B cell (primary cell): ENCODE results near the gene MUC5AC. TPM values are rescaled to one million over a fixed set of nuclear protein-coding genes. Genes with fewer than 3 reads are reported as not detected.

Experiments
- ATAC-seq: fragments of 200-7000 bp; cut with Tn5 transposase; one replicate; pipeline ENCODE4 v1.10.0; 2021; ENCODE audit warnings: low read depth, mild to moderate bottlenecking, moderate number of reproducible peaks, moderate library complexity
- CTCF ChIA-PET: fragments of 350-600 bp; sonication (Branson Sonifier 250); formaldehyde crosslinking; loops from one replicate; lab custom pipeline; 2021; ENCODE audit warnings: antibody characterized with exemption, inconsistent platforms; lab: Charles Lee
- POLR2A ChIA-PET: fragments of 350-600 bp; sonication (Branson Sonifier 250); formaldehyde crosslinking; loops from one replicate; lab custom pipeline; 2021; ENCODE audit warnings: antibody characterized with exemption; lab: Charles Lee
- DNase-seq: peaks from one replicate; pipeline ENCODE4 v3.0.0; 2013
- H2AFZ ChIP-seq: 2 replicates; pipeline ENCODE4 v1.6.1; 2012; ENCODE audit warnings: mild to moderate bottlenecking, low read depth, low read length; ENCODE audit not compliant: insufficient read depth, poor library complexity, severe bottlenecking
- H3K27ac ChIP-seq, 2 donors: 1 replicate in 1 of 2; 2 replicates in 1 of 2; pipeline ENCODE4 v1.5.1; 2012 to 2013; ENCODE audit warnings: low read length in 2 of 2, mild to moderate bottlenecking in 2 of 2, moderate library complexity in 1 of 2
- H3K27me3 ChIP-seq, 4 experiments: fragments of 200-600 bp in 1 of 4; sonication (generic) in 1 of 4; replicated peaks in 1 of 4; 1 replicate in 2 of 4; 2 replicates in 2 of 4; pipeline versions ENCODE4 v1.6.1 to v1.7.0; 2013 to 2016; ENCODE audit warnings: low read length in 3 of 4, mild to moderate bottlenecking in 2 of 4, mixed read lengths in 1 of 4, moderate library complexity in 1 of 4; ENCODE audit not compliant: insufficient read depth in 4 of 4, control insufficient read depth in 3 of 4; ENCODE audit errors: control extremely low read depth in 1 of 4
- H3K36me3 ChIP-seq, 2 experiments: replicated peaks in 1 of 2; 1 replicate in 1 of 2; 2 replicates in 1 of 2; pipeline versions ENCODE4 v1.6.1 to v1.7.1; 2013; ENCODE audit warnings: low read length in 1 of 2; ENCODE audit not compliant: insufficient read depth in 2 of 2, control insufficient read depth in 1 of 2; ENCODE audit errors: control extremely low read depth in 1 of 2, extremely low read depth in 1 of 2
- H3K4me1 ChIP-seq, 2 donors: fragments of 200-600 bp in 1 of 2; sonication (generic) in 1 of 2; 1 replicate in 1 of 2; 2 replicates in 1 of 2; pipeline versions ENCODE4 v1.5.1 to v1.6.1; 2013 to 2017; ENCODE audit warnings: low read length in 2 of 2; ENCODE audit not compliant: control insufficient read depth in 2 of 2, insufficient read depth in 2 of 2
- H3K4me2 ChIP-seq: replicated peaks from 2 replicates; pipeline ENCODE3; 2012; ENCODE audit warnings: mild to moderate bottlenecking, low read depth, low read length; ENCODE audit not compliant: poor library complexity, severe bottlenecking
- H3K4me3 ChIP-seq, 5 experiments: fragments of 200-600 bp in 1 of 5; sonication (generic) in 1 of 5; 1 replicate in 3 of 5; 2 replicates in 2 of 5; pipeline versions ENCODE4 v1.5.1 to v1.7.0; 2011 to 2016; ENCODE audit warnings: low read length in 4 of 5, mild to moderate bottlenecking in 4 of 5, low read depth in 2 of 5, control low read depth in 1 of 5, moderate library complexity in 1 of 5; ENCODE audit not compliant: insufficient read depth in 1 of 5; ENCODE audit errors: control extremely low read depth in 1 of 5, extremely low read depth in 1 of 5
- H3K79me2 ChIP-seq: fragments of 200-600 bp; sonication (generic); one replicate; pipeline ENCODE4 v1.6.0; 2016; ENCODE audit warnings: low read length; ENCODE audit not compliant: control insufficient read depth, insufficient read depth
- H3K9ac ChIP-seq: fragments of 200-600 bp; sonication (generic); 2 replicates; pipeline ENCODE4 v1.6.1; 2017; ENCODE audit warnings: mild to moderate bottlenecking, low read length, moderate library complexity
- H3K9me3 ChIP-seq, 3 donors: one replicate each; pipeline versions ENCODE4 v1.6.1 to v1.7.1; 2013; ENCODE audit warnings: low read length in 2 of 3; ENCODE audit not compliant: control insufficient read depth in 2 of 3, insufficient read depth in 1 of 3; ENCODE audit errors: control extremely low read depth in 1 of 3
- H4K20me1 ChIP-seq: 2 replicates; pipeline ENCODE4 v1.6.0; 2012; ENCODE audit warnings: mild to moderate bottlenecking, low read length; ENCODE audit not compliant: insufficient read depth, control insufficient read depth, poor library complexity, severe bottlenecking
- H3K27ac Mint-ChIP-seq: one replicate; pipeline ENCODE4 v1.8.0; 2021; ENCODE audit warnings: mixed read lengths
- H3K27me3 Mint-ChIP-seq: one replicate; pipeline ENCODE4 v1.8.0; 2021; ENCODE audit warnings: mixed read lengths
- H3K4me1 Mint-ChIP-seq: one replicate; pipeline ENCODE4 v1.8.0; 2021; ENCODE audit warnings: mixed read lengths
- H3K4me3 Mint-ChIP-seq: one replicate; pipeline ENCODE4 v1.8.0; 2021; ENCODE audit warnings: mixed read lengths
- H3K9me3 Mint-ChIP-seq: one replicate; pipeline ENCODE4 v1.8.0; 2022; ENCODE audit warnings: mixed read lengths; ENCODE audit not compliant: insufficient read depth
- EZH2 ChIP-seq: IDR thresholded peaks from 2 replicates; pipeline ENCODE4 v1.6.1; 2012; ENCODE audit warnings: borderline replicate concordance, low read depth, mild to moderate bottlenecking, moderate library complexity, low read length; ENCODE audit not compliant: insufficient read depth, poor library complexity, severe bottlenecking
- WGBS: methylation state at CpG from one replicate; pipeline ENCODE4 v1.1.5; 2013; ENCODE audit warnings: missing lambda C conversion rate; ENCODE audit not compliant: insufficient coverage; 5-methylcytosine and 5-hydroxymethylcytosine counted together
- intact Hi-C: fragments of 100-400 bp; cut with micrococcal nuclease; formaldehyde crosslinking; loops from one replicate; pipeline ENCODE4 v1.10.0; 2022
- polyA plus RNA-seq: library from polyadenylated mRNA; depleted of rRNA; stranded (reverse); fragments of >200 nt; gene quantifications from 2 replicates; pipeline ENCODE4 v1.2.3, GENCODE V29; 2012
- total RNA-seq, 2 donors: library from RNA; stranded (reverse); fragments of 120-200 nt in 1 of 2; gene quantifications; 1 replicate in 1 of 2; 2 replicates in 1 of 2; pipeline versions ENCODE4 v1.2.3 to v1.2.4, GENCODE V29; 2013 to 2022
- TF ChIP-seq, protein P1 (sequence below): fragments of 200-600 bp; IDR thresholded peaks from one replicate; pipeline ENCODE4 v1.8.0; 2022; ENCODE audit warnings: antibody characterized with exemption, mild to moderate bottlenecking

The MUC5AC gene
- total and polyA plus RNA-seq, 2 donors (not counting 1 experiment from before 2014, with no cell fraction given), result not detected

- whole genome bisulfite sequencing, result 97% methylated on average over 23 of the region's 23 CpGs
- H3K27ac ChIP-seq, result no peak overlapping the region
Measured at GRCh38 chr11:1168721-1169161, 11.0 kb downstream of the MUC5AC start.

GRCh38 chr11:1171223-1171984 is 13.7 kb downstream of the MUC5AC start:
- no peak for ATAC-seq
- no peak overlapping the region for H3K9ac ChIP-seq
- H3K27me3 ChIP-seq, result no peaks in the 10 kb centered on the region
- CTCF ChIA-PET, result no interaction called here
- DNase-seq, result no peak
- H4K20me1 ChIP-seq, result no peaks in the 10 kb centered on the region
- H2AFZ ChIP-seq, result no peak overlapping the region
- no peaks in the 10 kb centered on the region for H3K4me1 ChIP-seq
- Mint-ChIP-seq H3K4me3 (no peak overlapping the region), H3K27ac (no peak overlapping the region), H3K27me3 (no peaks in the 10 kb centered on the region), H3K9me3 (no peaks in the 10 kb centered on the region), H3K4me1 (no peaks in the 10 kb centered on the region)
- no peaks in the 10 kb centered on the region for H3K36me3 ChIP-seq
- no peak for TF ChIP-seq EZH2
- TF ChIP-seq, protein P1, sequence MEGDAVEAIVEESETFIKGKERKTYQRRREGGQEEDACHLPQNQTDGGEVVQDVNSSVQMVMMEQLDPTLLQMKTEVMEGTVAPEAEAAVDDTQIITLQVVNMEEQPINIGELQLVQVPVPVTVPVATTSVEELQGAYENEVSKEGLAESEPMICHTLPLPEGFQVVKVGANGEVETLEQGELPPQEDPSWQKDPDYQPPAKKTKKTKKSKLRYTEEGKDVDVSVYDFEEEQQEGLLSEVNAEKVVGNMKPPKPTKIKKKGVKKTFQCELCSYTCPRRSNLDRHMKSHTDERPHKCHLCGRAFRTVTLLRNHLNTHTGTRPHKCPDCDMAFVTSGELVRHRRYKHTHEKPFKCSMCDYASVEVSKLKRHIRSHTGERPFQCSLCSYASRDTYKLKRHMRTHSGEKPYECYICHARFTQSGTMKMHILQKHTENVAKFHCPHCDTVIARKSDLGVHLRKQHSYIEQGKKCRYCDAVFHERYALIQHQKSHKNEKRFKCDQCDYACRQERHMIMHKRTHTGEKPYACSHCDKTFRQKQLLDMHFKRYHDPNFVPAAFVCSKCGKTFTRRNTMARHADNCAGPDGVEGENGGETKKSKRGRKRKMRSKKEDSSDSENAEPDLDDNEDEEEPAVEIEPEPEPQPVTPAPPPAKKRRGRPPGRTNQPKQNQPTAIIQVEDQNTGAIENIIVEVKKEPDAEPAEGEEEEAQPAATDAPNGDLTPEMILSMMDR, result no peak
- H3K27ac ChIP-seq, result no peak overlapping the region
- WGBS, result 89% methylated on average over 2 of the region's 3 CpGs
- intact Hi-C loops, result no loop called here
- POLR2A ChIA-PET, result no interaction called here
- no peaks in the 10 kb centered on the region for H3K79me2 ChIP-seq
- no peak overlapping the region for H3K4me2 ChIP-seq
- H3K9me3 ChIP-seq, result peaks cover 0 to 40% (median 0%) of the 10 kb centered on the region in 3 donors
- H3K4me3 ChIP-seq, result no peak overlapping the region

More at GRCh38 chr11:1168721-1169161, 11.0 kb downstream of the MUC5AC start:
- Mint-ChIP-seq H3K9me3 (no peaks in the 10 kb centered on the region), H3K4me3 (no peak overlapping the region), H3K27me3 (no peaks in the 10 kb centered on the region), H3K27ac (no peak overlapping the region), H3K4me1 (no peaks in the 10 kb centered on the region)
- intact Hi-C loops, result no loop called here
- Histone ChIP-seq H3K79me2 (no peaks in the 10 kb centered on the region), H3K27me3 (no peaks in the 10 kb centered on the region), H3K36me3 (no peaks in the 10 kb centered on the region), H3K4me1 (no peaks in the 10 kb centered on the region), H3K9ac (no peak overlapping the region), H3K9me3 (peaks cover 0 to 27% (median 0%) of the 10 kb centered on the region in 3 donors), H4K20me1 (no peaks in the 10 kb centered on the region), H3K4me3 (no peak overlapping the region), H3K4me2 (no peak overlapping the region), H2AFZ (no peak overlapping the region)
- ATAC-seq (no peak), DNase-seq (no peak)
- TF ChIP-seq, protein P1, result no peak
- no peak for TF ChIP-seq EZH2
- POLR2A ChIA-PET, result no interaction called here
- CTCF ChIA-PET, result no interaction called here
